ENCODE results near the gene ZNF217. TPM values are rescaled to one million over a fixed set of nuclear protein-coding genes. Genes with fewer than 3 reads are reported as not detected.

The ZNF217 gene
- 16.3 and 23.3 TPM in 2 replicates for total RNA-seq

GRCh38 chr20:53593466-53594007 lies at the start of gene ZNF217:
Gene ZNF217 (minus strand): TSS chr20:53593839. CDS start chr20:53582826, 11,013 bp downstream.

